ENCODE results near the gene C2orf76.
A peak's percentile ranks its signal among the peaks of the same experiment; 100 is the strongest.
"Not testable (repeated sequence)": the region's sequence is repeated elsewhere in the genome, so short reads cannot be mapped to it uniquely, and the experiment has no call there.

Gene C2orf76

GRCh38 chr2:119366649-119367471 is at the start of gene C2orf76, which contains the start of gene DBI:
TSS of gene C2orf76 (minus strand) at chr2:119366834. CDS start at chr2:119339959, 26,875 bp downstream.
TSS of gene DBI (plus strand) at chr2:119366977. CDS start at chr2:119367052, 75 bp downstream.
- TF ChIP-seq CTCF (IDR thresholded peaks at IDR 0.05; ENCODE audit: low read depth, low read length): no peak

DNA sequence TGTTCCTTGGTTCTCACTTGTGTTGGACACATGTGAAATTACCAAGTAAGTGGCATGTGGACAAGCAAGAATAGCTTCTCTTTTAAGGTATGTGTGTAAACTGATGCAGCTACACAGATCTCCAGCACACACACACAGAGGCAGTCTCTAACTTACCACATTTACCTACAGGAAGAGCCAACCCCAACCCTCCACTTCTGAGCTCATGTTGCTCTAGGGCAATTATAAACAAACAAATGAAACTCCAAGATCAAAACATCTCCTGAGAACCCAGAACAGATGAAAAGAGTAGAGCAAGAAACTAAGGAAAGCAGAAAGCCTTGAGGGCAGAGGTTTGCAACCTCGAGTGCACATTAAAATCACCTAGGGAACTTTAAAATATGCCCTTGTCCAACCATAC is 49.0 kb upstream of the C2orf76 start:
- no peak for TF ChIP-seq CTCF (IDR thresholded peaks at IDR 0.05; ENCODE audit: low read depth, low read length)
- DNase-seq (ENCODE audit: extremely low read depth, low read depth): no peak

More at GRCh38 chr2:119366649-119367471, at the start of gene C2orf76, which contains the start of gene DBI:
- peak; percentile 85 for DNase-seq (ENCODE audit: extremely low read depth, low read depth)

GRCh38 chr2:119414894-119415293 is 48.3 kb upstream of the C2orf76 start:
- TF ChIP-seq CTCF (IDR thresholded peaks at IDR 0.05; ENCODE audit: low read depth, low read length): no peak
- no peak for DNase-seq (ENCODE audit: extremely low read depth, low read depth)

GRCh38 chr2:119409506-119409905 is 42.9 kb upstream of the C2orf76 start:
- DNase-seq (ENCODE audit: extremely low read depth, low read depth): no peak
- no peak for TF ChIP-seq CTCF (IDR thresholded peaks at IDR 0.05; ENCODE audit: low read depth, low read length)

DNA sequence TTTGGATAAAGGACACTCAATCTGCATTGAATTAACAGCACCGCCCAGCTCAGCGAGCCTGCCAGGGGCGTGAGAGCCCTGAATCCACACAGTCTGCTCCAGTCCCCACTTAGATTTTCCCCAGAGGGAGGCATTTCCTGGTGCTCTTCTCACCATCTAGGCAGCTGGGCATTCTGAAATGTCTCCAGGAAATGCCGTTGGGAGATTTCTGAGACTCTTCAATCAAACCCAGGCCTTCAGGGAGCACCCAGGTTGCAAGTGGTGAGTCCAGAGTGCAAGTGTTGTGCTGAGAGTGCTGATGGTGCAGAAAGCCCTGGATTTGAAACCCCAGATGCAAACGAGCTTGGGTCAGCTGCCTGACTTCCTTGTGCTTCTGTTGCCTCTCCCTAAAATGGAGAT is 41.6 kb upstream of the C2orf76 start:
- no peak for TF ChIP-seq CTCF (IDR thresholded peaks at IDR 0.05; ENCODE audit: low read depth, low read length)

DNA sequence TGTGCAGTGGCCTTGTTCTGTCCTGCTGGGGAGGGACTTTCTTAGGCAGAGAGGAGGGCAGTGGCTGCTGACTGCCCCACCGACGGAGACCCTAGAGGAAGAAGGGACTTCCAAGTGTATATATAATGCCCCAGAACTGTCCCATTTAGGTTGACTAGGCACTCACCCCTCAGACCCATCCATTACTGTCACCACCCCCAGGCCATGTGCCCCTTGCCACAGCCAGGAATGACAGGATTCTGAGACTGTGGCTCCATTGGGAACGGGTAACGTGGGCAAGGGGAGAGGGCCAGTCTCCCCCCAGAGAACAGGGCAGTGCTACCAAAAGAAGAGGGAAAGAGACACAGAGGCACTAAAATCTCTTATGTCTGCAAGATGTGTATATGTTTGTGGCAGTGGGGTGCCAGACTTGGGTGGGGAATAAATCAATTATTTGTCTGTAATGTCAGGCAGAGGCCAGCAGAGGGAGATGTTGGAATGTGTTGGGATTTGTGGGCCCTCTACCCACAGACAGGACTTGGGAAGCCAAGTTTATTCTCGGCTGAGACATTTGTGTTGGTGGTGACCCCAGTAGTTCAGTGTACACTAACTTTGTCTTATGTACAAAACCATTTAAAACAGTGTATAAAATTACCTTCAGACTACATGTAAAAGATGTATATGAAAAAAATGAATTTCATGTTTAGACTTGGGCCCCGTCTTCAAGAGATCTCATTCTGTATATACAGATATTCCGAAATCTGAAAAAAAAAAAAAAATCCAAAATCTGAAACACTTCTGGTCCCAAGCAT is 41.0 kb upstream of the C2orf76 start:
- peak; percentile 77 for TF ChIP-seq CTCF (IDR thresholded peaks at IDR 0.05; ENCODE audit: low read depth, low read length)
- no peak for DNase-seq (ENCODE audit: extremely low read depth, low read depth)

More for the DNA sequence above, 41.6 kb upstream of the C2orf76 start:
- DNase-seq (ENCODE audit: extremely low read depth, low read depth): no peak

- no peak for TF ChIP-seq CTCF (IDR thresholded peaks at IDR 0.05; ENCODE audit: low read depth, low read length)
- DNase-seq (ENCODE audit: extremely low read depth, low read depth): no peak
These were observed 38.5 kb upstream of the C2orf76 start for GRCh38 chr2:119405151-119405550.

DNA sequence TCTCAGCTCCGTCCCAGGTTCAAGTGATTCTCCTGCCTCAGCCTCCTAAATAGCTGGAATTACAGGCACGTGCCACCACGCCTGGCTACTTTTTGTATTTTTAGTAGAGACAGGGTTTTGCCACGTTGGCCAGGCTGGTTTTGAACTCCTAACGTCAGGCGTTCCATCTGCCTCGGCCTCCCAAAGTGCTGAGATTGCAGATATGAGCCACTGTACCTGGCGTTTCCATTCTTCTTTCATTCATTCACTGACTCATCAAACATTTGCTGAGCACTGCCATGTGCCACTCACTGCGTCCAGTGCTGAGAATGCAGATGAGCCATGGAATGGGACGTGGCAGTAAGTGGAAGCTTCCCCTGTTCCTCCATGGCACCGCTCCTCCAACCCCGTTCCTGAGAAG is 37.0 kb upstream of the C2orf76 start:
- DNase-seq (ENCODE audit: extremely low read depth, low read depth): not testable (repeated sequence)

All from AG09319 (cell line).